ENCODE data around the gene KCNG4.
A peak's percentile ranks its signal among the peaks of the same experiment; 100 is the strongest.
"Not testable (repeated sequence)": the region's sequence is repeated elsewhere in the genome, so short reads cannot be mapped to it uniquely, and the experiment has no call there.

The KCNG4 gene

DNA sequence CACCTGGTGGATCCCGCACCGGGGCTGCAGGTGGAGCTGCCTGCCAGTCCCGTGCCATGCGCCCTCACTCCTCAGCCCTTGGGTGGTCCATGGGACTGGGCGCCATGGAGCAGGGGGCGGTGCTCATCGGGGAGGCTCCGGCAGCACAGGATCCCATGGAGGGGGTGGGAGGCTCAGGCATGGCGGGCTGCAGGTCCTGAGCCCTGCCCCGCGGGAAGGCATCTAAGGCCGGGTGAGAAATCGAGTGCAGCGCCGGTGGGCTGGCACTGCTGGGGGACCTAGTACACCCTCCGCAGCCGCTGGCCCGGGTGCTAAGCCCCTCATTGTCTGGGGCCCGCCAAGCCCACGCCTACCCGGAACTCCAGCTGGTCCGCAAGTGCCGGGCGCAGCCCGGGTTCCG is 35.3 kb downstream of the KCNG4 start:
- DNase-seq = not testable (repeated sequence)

DNA sequence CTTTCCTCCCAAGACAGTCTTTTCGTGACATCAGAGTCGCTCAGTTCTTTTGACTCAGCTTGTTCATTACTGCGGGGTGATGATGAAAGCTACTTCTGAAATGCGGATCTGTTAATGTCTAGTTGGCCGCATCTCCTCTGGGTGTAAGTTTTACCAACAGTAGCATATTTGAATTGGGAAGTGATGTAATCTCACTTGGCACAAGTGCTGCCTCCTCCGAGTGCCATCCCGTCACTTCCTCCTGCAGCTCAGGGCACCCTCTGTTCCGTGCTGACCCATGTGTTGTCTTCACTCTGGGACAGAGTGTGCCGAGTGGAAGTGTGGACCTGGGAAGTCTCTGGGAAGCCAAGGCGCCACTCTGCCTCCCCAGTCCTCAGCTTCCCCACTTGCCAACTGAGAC is 40.0 kb downstream of the KCNG4 start:
- peak in 1 of 2 donors; percentile 27 for DNase-seq

DNA sequence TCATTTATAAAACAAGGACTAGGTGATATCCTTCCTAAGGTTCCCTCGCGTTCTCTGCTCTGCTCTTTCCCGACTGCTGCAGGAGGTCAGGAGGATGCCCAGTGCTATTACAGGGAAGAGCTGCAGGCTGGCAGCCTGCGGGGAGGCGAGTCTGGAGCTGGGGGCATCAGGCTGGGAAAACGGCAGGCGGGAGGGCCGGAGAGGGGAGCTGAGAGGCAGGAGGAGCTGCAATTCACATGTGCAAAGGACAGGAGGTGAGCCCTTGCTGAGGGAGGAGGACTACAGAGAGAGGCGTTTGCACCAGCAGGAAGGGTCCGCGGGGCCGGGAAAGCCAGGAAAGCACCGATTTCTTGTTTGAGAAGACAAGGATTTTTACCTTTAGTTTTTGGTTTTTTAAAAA is 40.7 kb downstream of the KCNG4 start:
- DNase-seq = no peak

DNA sequence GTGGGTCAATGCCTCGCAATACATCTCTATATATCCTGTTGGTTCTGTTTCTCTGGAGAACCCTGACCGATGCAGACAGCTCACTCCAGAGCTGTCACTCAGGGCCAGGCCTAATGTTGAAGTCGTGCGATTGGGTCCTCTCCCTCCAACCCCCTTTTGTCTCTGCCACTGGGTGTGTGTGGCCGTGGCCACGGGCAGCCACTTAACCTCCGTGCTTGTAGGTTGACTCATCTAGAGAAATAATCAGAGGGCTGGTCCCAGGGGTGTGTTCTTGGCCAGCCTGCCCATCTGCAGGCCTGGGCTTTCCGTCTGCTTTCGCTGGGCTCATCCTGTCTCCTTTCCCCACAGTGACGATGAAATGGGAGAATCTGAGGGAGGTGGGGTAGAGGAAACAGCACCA is 41.4 kb downstream of the KCNG4 start:
- no peak for DNase-seq

DNA sequence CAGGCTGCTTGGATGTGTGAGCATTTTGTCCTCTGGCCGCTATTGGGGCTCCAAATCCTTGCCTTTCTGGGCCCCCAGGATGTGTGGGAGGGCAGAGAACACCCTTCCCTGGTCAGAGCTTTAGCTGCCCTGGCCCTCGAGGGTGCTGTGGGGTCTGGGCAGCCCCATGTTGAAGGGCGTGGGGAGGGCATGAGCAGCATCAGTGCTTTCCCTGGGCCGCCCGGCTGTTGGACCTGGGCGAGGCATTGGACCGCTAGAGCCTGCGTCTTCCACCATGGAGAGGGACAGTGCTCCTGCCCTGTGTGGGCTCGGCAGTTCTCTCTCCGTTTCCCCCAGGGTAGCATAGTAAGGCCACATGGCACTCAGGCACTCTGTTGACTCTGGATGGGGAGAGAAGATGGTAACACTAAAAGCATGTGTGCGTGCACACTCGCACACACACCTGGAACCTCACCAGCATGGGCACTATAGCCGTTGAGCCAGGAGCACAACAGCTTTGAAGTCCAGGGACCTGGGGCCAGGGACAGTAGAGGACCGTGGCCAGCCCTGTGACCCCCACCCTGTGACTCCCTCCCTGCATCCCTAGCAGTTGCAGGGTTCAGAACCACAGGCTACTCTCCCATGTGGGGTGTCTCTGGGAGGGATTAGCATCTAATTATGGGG is 42.2 kb downstream of the KCNG4 start:
- no peak for DNase-seq

- DNase-seq = no peak
Measured at GRCh38 chr16:84196727-84197394, 43.0 kb downstream of the KCNG4 start.

DNA sequence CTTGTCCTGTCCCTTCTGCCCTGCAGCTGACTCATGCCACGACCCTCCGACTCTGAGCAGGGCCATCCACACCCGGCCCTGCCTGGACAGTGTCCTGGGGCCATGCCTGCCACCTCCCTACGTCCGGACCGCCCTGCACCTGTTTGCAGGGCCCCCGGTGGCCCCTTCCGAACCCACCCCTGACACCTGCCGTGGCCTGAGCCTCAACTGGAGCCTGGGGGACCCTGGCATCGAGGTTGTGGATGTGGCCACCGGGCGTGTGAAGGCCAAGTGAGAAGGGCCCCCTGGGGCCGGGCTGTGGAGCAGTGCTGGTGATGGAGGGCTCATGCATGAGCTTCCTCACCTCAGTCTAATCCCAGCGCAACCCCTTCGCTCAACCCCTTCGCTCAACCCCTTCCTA is 43.7 kb downstream of the KCNG4 start:
- no peak for DNase-seq

GRCh38 chr16:84195201-84196093 is 44.4 kb downstream of the KCNG4 start:
- DNase-seq = no peak

- no peak for DNase-seq
Measured at GRCh38 chr16:84194470-84195200, 45.2 kb downstream of the KCNG4 start.

DNA sequence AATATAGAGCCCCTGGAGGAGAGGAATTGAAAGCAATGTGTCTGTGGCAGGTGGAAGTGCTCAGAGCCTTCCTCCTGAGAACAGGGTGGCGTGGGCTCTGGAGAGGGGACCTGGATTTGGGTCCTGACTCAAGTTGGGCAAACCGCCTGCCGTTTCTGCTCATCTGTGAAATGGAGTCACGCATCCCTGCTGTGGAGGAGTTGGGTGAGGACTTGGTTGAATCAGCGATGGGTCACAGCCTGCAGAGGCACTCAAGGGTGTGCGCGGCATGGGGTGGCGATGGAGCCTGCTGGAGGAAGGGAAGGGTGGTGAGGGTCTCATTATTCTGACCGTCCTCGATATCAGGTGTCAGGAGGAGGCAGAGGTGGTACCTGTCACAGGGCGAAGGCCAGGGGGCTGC is 45.8 kb downstream of the KCNG4 start:
- no peak for DNase-seq

GRCh38 chr16:84193480-84193879 is 46.3 kb downstream of the KCNG4 start:
- no peak for DNase-seq

DNA sequence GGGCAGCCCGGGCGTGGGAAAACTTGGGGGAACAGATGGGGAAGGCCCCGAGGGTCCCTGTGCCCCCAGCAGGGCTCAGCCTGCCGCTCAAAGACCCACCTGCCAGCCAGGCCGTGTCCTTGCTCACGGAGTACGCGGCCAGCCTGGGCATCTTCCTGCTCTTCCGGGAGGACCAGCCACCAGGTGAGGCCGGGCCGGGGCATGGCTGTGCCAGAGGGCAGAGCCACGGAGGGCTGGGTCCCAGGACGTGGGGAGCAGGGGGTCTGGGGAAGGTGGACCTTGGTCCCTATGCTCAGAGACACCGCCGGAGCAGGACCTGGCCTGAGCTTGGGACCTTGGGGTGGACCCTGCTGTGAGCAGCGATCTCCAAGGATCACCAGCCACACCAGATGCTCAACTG is 48.3 kb downstream of the KCNG4 start:
- no peak for DNase-seq

DNA sequence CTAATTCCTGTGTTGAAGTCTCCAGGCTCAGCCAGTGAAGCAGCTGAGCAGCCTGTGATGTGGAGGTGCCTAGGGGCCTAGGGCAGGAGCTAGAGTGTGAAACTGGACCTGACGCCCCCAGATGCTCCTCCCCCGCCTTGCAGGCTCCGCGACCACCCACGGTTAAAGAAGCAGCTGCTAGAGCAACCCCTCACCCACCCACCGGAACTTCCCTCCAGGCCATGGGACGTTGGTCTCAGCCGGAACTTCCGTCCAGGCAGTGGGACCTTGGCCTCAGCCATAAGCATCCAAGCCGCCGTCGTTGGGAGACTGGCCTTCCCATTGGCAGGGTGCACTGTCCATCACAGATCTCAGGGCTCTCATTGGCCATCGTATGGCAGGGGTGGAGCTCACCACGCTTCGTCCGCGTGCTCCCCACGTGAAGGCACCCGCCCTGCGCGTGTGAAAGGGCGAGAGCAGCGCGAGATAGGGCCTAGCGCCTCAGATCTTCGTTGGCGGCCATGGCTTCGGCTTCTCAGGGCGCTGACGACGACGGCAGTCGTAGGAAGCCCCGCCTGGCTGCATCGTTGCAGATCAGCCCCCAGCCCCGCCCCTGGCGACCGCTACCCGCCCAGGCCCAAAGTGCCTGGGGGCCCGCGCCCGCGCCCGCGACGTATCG is 49.0 kb downstream of the KCNG4 start, which contains the start of gene ADAD2:
ADAD2 (plus strand) TSS at position 427 of the 658 bp plus-strand sequence; CDS start at position 501, 74 bp downstream.
- DNase-seq = no peak

- DNase-seq = peak; percentile 74 to 85
Measured at GRCh38 chr16:84186685-84187437, 53.0 kb downstream of the KCNG4 start, which contains the start of gene TAF1C. TSS of gene TAF1C (minus strand) at chr16:84187057. CDS start at chr16:84184988, 2,069 bp downstream.

DNA sequence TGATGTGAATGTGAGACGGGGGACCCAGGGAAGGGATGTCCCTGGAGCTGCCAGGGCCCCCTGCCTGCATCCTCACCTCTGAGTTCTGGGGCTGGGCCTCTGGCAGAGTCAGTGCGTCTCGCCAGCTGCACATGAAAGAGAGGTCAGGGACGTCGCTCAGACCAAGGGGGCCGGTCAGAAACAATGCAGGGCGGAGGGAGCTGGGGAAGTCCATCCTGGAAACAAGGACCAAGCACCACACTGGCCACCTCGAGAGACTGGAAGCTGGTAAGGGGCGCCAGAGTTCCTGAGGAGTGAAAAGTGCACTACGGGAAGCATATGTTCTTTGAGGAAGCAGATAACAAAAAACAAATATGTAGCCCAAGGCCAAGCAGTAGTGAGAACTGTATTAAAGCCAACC is 55.0 kb downstream of the KCNG4 start:
- no peak for DNase-seq

GRCh38 chr16:84183911-84184591 is 55.8 kb downstream of the KCNG4 start:
- DNase-seq = no peak

DNA sequence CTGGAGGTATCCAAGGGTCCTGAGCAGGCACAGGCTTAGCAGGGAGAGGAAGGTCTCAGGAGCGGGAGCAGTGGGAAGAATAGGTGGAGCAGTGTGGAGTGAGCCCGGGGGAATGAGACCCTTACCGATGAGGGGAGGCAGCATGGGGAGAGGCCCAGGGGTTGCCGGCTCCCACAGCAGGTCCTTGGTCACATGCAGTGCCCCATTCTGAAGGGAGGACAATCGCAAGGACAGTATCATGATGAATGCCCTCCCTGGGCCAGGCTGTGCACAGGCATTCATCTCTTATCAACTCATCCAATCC is 56.3 kb downstream of the KCNG4 start:
- DNase-seq = no peak

GRCh38 chr16:84182680-84183571 is 56.9 kb downstream of the KCNG4 start:
- DNase-seq = no peak

DNA sequence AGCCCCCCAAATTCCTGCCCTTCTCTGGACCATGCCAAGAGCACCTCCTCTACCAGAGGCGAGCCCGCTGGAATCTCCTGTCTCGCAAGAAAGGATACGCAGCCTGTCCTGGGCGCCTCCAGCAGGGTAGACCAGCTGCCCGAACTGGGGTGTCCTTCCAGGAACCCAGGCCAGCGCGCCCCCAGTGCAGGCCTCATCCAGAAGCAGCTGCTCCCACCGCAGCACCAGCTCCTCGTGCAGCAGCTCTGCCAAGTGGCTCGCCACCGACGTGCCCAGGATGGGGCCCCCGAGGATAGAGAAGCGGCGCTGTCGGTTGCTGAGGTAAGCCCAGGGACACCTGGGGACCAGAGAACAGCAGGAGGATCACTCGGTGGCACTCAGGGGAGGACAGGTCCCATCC is 57.7 kb downstream of the KCNG4 start:
- no peak for DNase-seq

All from bone marrow (tissue), 2 donors.